A549 (cell line): ENCODE measurements around the gene ZNF92.
"Not testable (repeated sequence)": the region's sequence is repeated elsewhere in the genome, so short reads cannot be mapped to it uniquely, and the experiment has no call there.

Source experiments
- CEBPB ChIP-seq, 2 experiments: fragments of >200 bp in 1 of 2; sonication (Bioruptor Twin) in 1 of 2; formaldehyde crosslinking in 1 of 2; IDR thresholded peaks; 2 replicates each; pipeline ENCODE4 v1.6.1; 2012 to 2016
- CTCF ChIP-seq: fragments of >200 bp; sonication (Bioruptor Twin); formaldehyde crosslinking; IDR thresholded peaks from 3 replicates; pipeline ENCODE4 v1.5.1; 2016
- PHF8 ChIP-seq: fragments of 200-600 bp; sonication (generic); IDR thresholded peaks from 2 replicates; pipeline ENCODE4 v1.6.1; 2016; ENCODE audit warnings: low read depth, mild to moderate bottlenecking, antibody characterized with exemption, moderate library complexity, borderline replicate concordance
- POLR2A ChIP-seq: IDR thresholded peaks from 2 replicates; pipeline ENCODE4 v1.6.1; 2012; ENCODE audit warnings: mild to moderate bottlenecking, low read length
- RAD21 ChIP-seq, 2 experiments: fragments of >200 bp in 1 of 2; sonication (Bioruptor Twin) in 1 of 2; formaldehyde crosslinking in 1 of 2; IDR thresholded peaks in 1 of 2; conservative IDR thresholded peaks in 1 of 2; 2 replicates in 1 of 2; 3 replicates in 1 of 2; pipeline ENCODE4 v1.6.1; 2012 to 2018; ENCODE audit warnings: inconsistent platforms in 1 of 2
- ZNF302 ChIP-seq: fragments of 250-450 bp; sonication (Bioruptor Pico); IDR thresholded peaks from 2 replicates; pipeline ENCODE4 v1.9.0; 2021; ENCODE audit warnings: inconsistent platforms, mild to moderate bottlenecking, moderate library complexity

GRCh38 chr7:65344541-65344940, 29.1 kb upstream of the ZNF92 start:
- TF ChIP-seq CEBPB (IDR thresholded peaks at IDR 0.05); RAD21 (conservative IDR thresholded peaks at IDR 0.05 in 1 of 2, IDR thresholded peaks at IDR 0.05 in 1 of 2); CTCF; ZNF302 (CRISPR knock-in tag); PHF8; POLR2A: not testable (repeated sequence)
